Measurements from ENCODE around the gene KCNT2.
"Not testable (repeated sequence)": the region's sequence is repeated elsewhere in the genome, so short reads cannot be mapped to it uniquely, and the experiment has no call there.

GRCh38 chr1:196522574-196523345 is 85.5 kb downstream of the KCNT2 start:
- not testable (repeated sequence) for TF ChIP-seq CTCF (IDR thresholded peaks at IDR 0.05; ENCODE audit: low read depth, low read length, poor library complexity, severe bottlenecking); EZH2phosphoT487 (IDR thresholded peaks at IDR 0.05; ENCODE audit: borderline replicate concordance, low read length)

Data from DOHH2 (cell line).